NCI-H1048 (cell line): ENCODE measurements around the gene GNB1.
"Not testable (repeated sequence)": the region's sequence is repeated elsewhere in the genome, so short reads cannot be mapped to it uniquely, and the experiment has no call there.

Source experiments
- DNase-seq: peaks from one replicate; lab custom pipeline; 2025; lab: John Stamatoyannopoulos, UW

Gene GNB1

DNA sequence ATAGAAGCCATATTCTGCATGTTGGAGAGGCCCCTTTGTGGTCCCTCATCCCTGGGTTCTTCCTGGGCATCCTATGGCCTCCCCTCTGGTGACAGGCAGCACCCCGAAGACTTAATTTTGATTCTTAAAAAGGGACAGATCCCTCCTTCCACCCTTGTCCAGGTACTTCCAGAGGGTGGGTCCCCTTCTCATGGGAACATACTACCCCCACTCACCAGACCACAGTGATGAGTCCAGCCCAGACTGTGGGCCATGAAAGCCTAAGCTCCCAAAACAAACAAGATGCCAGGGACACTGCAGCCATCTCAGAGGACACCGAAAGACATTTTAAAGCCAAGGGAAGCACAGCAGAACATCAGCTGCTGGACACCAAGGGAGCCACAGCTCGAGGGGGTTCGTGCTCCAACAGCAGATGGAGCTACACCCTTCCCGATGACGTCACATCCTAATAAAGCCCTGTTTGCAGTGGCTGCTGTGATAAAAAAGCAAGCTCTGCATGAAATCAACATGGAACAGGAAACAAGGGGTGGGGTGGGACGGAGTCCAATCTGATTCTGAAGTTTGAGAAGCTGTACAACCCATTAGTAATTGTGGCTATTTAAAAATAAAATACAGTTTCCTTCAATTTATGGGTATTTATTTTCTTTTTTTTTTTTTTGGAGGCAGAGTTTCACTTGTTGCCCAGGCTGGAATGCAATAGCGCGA, 32.4 kb downstream of the GNB1 start:
- DNase-seq: no peak

DNA sequence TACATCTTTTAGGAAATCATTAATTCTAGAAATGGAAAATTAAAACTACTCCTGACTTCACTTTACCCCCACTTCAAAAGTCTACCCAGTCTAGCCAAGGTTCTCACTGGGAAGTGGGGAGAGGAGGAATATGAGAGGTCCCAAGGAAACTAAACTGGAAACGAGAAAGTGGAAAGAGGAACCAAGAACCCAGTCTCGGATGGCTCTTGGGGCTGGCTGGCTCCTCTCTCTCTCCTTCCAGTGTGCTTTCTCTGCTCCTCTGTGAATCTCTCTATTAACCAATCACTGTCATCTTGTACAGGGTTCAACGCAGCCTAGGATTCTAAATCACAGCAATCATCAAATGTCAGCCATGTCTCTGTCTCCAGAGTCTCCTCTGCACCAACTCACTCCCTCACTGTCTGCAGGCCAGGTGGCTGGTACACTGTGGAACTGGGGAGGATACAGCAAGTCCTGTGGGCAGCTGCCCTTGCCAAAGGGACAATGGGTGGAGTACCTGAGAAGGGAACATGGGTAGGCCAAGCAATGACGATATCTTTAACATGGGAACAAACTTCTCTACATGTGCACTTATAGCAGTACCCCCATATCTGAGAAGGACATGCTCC, 33.7 kb downstream of the GNB1 start:
- DNase-seq: no peak

DNA sequence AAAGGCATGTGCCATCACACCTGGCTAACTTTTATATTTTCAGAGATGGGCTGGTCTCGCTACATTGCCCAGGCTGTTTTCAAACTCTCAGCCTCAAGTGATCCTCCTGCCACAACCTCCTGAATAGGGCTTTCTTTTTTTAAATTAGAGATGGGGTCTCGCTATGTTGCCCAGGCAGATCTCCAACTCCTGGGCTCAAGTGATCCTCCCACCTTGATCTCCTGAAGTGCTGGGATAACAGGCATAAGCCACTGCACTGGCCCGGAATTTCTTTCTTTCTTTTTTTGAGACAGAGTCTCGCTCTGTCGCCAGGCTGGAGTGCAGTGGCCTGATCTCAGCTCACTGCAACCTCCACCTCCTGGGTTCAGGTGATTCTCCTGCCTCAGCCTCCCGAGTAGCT, 34.7 kb downstream of the GNB1 start:
- DNase-seq: not testable (repeated sequence)

DNA sequence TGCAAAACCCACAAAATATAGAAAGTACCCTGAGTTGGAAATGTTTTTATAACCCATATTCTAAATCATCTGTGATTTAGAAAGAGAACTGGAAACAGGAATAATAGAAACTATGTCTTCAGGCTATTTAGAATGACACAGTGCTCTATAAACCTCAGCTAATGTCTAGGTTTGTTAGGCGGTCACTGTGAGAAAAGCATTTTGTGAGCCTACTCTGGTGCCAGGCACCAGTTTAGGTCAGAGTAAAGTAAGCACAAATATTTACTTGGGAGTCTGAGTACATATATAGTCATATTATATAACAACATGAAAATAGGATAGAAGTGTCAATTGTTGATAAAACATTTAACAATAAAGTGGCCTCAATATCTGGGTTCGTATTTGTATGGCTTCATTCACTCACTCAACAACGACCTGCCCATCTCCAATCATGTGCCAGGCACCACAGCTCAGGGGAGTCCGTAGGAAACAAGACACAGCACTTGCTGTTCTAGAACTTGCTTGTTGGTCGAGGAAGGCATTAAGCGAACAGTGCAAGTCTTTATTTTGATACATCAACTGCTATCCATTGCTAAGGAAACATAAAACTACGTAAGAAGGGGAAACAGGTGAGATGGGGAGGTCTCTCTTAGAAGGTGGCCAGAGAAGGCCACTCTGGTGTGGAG, 37.2 kb downstream of the GNB1 start:
- DNase-seq: no peak

DNA sequence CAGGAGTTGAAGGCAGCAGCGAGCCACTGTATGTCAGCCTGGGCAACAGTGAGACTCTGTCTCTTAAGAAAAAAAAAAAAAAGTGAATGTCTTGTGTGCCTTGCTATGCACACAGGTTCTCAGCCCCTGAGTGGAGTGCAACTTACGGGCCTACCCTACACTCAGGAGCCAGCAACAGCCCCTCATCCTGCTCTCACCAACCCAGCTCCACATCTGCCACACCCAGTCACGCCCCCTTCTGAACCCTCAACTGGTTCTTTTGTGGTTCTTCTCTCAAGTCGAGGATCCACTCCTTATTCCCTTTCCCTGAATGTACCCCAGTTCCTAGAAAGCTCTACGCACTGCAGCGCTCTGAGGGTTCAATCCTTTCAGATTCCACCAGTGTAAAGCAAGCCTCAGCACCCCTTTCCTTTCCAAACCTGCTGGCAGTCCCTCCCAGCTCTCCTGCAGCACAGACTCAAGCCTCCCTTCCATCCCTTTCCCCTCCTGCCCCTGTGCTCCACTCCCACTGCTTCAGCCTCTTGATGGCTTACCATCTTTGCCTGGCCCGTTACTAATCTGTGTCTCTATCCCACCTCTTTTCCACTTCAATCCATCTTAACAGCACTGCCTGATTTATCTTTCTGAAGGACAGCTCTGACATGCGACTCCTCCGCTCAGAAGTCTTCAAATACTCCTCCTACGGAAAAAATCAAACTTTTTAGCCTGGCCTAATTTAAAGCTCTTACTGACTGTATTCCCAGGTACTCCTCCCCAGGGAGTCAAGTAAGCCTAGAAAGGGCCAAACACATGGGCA, 38.1 kb downstream of the GNB1 start:
- DNase-seq: no peak

DNA sequence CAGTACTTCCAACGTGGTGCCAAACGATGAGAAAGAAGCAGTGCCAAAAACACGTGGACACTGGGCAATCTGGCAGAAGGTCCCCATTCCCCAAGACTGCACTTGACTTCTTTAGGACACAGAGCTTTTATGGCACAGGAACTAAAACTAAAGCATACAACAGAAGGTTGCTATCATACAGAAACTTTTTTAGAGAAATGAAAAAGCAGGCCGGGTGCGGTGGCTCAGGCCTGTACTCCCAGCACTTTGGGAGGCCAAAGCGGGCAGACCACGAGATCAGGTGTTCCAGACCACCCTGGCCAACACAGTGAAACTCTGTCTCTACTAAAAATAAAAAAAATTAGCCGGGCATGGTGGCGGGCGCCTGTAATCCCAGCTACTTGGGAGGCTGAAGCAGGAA, 43.0 kb downstream of the GNB1 start:
- DNase-seq: no peak

DNA sequence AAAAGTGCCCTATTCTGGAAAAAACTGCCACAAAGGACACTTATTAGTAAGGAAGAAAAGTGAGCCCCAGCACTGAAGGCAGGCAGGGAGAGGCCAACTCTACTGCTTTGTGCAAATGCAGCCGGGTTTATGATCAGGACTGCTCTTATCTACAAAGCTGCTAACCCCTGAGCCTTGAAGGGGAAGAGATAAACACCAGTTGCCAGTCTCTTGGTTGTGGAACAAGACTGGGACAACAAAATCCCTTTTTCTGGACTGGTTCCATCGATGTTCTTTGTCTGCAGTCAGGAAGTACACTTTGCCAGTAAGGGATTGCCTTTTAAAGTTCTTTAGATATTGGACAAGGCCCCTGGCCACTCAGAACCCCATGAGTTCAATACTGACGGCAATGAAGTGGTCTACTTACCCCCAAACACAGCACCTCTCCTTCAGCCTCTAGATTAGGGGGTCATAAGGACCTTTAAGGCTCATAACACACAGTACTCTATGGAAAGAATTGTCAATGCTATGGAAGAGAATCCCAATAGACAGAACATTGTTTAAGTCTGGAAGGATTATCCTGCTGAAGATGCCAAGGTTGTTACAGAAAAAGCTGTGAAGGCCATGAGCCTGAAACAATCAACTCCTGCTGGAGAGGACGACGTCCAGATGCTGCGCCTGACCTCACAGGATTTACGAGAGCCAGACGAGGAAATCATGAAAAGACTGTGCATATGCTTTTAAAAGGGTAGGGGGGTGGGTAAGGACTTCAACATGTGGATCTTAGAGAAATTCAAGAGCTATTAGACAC, 43.6 kb downstream of the GNB1 start:
- no peak for DNase-seq

DNA sequence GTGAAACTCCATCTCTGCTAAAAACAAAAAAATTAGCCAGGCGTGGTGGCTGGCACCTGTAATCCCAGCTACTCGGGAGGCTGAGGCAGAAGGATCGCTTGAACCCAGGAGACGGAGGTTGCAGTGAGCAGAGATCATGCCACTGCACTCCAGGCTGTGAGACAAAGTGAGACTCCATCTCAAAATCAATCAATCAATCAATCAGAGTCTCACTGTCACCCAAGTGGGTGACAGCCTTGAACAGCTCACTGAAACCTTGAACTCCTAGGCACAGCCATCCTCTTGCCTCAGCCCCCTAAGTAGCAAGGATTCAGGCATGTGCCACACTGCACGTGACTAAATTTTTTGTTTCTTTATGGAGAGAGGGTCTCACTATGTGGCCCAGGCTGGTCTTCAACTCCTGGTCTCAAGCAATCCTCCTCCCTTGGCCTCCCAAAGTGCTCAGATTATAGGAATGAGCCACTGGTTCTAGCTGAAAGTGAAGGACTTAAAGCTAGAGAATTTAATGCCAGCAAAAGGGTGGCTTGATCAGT, 44.4 kb downstream of the GNB1 start:
- DNase-seq: no peak

DNA sequence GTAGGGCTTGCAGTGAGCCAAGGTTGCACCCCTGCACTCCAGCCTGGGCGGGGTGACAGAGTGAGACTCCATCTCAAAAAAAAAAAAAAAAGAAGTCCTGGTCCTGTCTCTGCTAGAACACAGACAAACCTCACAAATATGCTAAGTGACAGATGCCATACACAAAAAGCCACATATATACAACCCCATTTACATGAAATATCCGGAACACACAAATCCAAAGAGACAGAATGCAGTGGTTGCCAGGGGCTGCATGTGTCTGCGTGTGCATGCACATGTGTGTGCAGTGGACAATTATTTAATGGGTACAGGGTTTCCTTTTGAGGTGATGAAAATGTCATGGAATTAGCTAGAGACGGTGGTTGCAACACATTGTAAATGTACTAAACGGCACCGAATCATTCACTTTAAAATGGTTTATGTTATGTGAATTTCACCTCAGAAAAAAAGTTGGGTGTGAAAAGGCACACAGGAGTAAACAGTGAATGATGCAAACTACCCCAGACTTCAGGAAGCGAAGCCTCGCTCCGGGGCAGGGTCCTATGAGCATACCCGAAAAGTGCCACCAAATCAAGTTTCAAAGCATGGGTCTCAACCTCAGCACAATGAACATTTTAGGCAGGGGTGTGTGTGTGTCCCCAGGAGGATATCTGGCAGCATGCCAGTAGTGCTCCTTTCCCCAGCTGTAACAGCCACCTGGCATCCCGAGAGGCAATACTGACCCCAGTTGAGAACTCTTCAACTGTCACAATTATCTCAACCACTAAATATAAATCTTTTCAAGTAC, 48.3 kb downstream of the GNB1 start:
- no peak for DNase-seq

DNA sequence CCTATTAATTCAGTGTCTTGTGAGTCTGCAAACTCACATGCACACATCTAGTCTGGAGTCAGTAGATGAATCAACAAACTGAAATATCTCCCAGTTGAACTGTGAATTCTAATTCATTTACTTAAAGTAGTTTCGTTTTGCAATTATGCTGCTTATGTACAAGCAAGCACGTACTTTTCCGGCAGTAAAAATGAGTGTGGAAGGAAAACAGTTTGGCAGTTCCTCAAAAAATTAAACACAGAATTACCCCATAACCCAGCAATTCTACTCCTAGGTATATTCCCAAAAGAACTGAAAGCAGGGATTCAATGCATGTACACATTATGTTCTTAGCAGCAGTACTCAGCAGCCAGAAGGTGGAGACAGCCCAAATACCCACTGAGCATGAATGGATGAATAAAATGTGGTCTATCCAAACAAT, 49.3 kb downstream of the GNB1 start:
- no peak for DNase-seq

DNA sequence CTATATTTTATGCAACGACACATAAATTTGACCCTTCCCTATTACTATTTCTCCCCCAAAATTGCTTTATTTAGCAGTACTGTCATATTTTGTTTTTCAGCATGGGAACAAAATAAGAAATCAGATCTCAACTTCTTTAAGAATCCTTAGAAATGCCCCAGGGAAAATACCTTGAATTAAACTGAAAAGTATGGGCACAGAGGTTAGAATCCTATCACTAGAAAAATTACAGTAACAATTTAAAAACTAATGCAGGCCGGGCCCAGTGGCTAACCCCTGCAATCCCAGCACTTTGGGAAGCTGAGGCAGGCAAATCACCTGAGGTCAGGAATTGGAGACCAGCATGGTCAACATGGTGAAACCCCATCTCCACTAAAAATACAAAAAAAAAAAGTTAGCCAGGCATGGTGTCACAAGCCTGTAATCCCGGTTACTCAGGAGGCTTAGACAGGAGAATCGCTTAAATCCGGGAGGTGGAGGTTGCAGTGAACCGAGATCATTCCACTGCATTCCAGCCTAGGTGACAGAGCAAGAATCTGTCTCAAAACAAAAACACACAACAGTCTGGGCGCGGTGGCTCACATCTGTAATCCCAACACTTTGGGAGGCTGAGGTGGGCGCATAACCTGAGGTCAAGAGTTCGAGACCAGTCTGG, 51.4 kb downstream of the GNB1 start:
- no peak for DNase-seq

DNA sequence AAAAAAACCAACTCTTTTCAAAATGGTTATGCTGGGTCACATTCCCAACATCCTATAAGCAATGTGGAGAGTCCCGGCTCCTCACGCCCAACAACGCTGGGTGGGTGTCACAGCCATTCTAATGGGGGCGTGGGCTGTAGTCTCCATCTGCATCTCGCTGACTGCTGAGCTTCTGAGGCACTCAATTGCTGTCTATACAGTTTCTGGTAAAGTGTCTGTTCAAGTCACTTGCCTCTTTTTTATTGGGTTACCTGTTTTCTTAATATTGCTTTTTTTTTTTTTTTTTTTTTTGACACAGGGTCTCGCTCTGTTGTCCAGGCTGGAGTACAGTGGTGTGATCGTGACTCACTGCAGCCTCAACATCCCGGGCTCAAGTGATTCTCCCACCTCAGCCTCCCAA, 54.8 kb downstream of the GNB1 start:
- no peak for DNase-seq

DNA sequence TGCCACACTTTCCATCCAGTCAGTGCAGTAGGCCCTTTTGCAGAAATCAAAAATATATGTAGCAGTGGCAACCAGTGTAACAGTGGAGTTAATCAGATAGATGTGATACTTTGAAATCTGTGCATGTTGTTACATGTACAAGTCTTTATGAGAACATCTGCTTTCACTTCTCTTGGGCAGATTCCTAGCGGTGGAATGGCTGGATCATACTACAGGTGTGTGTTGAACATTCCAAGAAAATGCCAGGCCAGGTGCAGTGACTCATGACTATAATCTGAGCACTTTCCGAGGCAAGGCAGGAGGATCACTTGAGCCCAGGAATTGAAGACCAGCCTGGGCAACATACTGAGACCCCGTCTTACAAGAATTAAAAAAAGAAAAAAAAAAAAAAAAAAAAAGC, 55.3 kb downstream of the GNB1 start:
- DNase-seq: no peak

DNA sequence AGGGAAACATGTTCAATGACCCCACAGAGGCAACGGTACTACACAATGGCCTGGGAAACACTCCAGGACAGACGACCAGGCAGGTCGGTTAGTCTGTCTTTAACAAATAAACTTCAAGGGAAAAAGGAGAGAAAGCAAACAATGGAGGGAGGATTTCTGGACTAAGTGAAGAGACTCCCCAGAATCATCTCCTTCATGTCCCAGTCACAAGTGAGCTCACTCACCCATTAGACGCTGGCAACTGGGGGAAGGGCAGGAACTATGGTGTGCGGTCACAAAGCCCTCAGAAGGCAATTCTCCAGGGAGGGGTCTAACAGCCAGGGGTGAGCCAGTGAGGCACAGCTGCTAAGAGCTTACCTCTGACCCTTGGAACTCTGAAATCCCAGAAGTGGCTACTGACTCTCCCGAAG, 57.0 kb downstream of the GNB1 start:
- DNase-seq: no peak

DNA sequence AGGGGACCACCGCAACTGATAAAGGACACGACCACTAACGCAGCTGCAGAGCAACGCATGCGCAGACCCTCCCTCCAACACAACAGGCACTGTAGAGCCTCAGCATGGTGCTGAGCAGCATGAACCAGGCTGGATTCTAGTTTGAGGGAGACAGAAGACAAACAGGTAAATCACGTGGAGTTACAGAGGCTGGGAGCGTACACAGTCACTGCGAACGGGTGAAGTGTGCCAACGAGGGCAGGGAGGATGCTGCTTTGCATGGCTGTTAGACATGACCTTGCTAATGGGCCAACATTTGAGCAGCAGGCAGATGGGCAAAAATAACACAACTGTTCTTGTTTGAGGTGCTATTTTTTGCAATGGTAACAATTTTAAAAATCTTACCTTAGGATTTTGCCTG, 57.4 kb downstream of the GNB1 start:
- DNase-seq: no peak

DNA sequence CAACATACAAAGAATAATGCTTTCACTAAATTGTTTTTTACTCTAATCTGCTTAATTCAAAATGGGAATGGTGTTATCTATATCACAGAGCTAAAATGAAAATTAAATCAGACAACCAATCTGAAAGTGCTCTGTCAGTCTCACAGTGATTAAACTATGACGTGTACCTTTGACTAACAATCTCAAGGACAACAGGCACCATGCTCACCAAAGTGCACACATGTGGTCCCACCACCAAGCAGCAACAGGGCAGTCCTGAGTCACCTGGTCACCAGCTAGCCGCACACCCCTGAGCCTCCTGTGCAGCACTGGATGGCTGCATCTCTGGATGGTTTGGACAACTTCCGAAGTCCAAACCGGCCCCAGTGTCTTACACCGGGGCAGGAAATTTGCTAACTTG, 58.1 kb downstream of the GNB1 start:
- no peak for DNase-seq

DNA sequence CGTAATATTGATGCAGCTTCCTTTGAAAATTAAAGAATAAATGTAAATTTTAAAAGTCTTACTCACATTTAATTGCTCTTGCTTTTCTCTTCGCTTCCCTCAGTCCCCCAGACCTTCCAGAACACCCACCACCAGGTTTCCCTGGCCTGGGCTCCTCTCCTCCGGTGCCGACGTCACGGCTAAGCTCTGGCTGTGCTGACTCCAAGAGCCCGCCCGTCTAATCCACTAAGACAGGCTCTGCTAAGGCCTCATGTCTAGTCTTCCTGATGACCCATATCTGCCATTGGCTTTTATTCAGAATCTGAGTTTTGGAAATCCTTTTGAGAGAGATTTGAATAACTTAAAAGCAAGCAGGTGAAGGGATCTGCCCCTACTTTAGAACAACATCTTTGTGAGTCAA, 58.7 kb downstream of the GNB1 start:
- DNase-seq: no peak

DNA sequence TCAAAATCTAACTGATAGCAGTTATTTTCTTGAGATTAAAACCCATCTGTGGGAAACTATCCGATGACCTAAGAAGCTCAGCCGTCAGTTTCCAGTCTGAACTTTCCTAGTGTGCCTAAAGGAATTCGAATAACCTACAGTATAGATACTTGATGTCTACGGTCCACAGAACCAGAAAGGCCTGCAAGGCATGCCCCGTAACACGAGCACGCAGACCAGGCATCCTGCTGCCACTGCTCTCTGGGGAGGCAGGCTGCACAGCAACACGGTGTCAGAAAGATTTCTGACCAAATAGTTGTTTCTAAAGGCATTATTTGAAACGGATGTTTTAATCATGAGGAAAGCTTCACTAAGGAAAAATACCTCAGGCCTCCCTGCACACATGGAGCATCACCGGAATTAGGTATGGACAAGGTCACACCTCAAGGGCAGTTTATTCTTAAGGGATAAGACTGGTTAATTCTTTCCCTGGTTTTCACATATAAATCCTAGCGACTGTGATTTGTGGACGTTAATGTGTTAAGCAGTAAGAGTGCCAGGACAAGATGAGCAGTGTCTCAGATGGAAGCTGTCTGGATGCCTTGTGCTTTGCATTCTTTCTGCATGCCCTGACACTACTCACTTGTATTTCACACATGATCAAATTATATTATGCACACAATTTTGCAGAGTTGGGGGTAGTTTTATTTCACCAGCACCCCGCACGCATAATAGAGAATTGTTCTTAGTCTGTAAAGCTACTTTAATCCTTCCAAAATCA, 63.6 kb downstream of the GNB1 start:
- DNase-seq: no peak

DNA sequence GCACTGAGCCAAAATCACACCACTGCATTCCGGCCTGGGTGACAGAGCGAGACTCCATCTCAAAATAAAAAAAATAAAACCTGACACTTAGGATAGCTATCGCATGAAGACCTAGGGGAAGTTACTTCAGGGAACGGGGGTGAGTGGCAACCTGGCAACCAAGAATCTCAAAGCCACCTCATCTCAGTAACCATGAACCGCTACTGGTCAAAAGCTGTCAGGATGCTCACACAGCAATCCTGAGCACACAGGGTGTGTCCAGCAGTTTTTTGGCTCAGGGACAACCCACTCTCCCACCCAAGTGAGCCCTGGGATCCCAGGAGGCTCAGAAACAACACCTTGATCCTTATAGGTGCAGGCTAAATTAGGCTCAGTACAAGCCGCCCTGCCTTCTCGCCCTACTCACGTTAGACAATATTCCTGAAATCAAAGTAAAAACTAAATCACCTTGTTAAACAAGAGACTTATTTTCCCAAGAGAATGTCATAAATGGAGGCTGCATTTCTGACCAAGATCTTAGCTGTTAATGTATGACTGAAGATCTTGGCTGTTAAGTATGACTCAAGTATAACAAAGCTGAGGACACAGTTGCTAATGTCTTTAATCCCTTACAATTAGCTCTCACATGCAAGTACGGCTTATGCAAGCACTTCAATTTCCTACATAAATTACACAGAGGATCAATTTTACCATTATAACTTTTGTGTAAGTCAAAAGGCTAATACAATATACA, 64.4 kb downstream of the GNB1 start:
- no peak for DNase-seq
